Measurements from ENCODE around the gene PLSCR1. TPM values are rescaled to one million over a fixed set of nuclear protein-coding genes. Genes with fewer than 3 reads are reported as not detected.

The PLSCR1 gene
- total and polyA plus RNA-seq, 9 of the 15 experiments (the other 6 are each of a cell fraction or from before 2014, with no cell fraction given): 40.6 to 122 (median 69.1) TPM

DNA sequence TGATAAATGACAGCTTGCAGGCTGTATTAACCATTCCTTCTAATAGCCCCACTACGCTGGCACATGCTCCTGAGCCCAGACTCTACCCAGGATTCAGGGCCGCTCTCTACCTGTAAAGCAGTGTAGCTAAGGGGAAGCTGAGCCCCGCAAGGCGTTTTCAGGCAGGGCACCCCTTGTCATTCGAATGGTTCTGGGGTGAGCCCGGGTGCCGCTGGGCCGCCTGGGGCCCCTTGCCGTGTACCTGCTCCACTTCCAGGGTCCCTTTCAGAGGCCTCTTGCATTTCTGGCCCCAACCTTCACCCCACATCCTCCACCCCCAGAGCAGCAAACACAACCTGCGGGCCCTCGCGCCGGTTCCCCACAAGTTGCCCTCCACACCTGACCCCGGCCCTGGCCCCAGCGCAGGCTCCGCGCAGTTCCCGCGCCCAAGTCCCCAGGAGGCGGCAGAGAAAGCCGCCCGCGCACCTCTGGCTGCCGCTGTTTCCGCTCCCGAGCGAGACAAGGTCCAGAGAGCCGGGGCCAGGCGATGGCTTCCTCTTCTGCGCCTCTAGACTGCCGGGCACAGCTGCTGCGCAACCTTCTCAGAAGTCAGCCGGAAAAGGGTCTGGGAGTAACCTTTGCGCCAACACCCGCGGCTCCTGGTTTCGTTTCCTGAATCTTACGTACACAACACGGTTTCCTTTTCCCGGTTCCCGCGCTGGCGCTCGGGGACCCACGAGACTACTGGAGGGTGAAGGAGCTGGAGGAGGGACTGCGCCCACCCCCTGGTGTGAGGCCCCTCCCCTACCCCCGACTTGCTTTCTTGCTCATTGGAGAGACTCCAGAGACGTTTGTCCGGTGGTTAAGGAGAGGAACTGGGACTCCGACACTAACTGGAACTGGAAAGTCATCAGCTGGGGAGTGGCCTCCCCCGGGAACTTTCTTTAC, at the start of gene PLSCR1 (continued):
- TF ChIP-seq, protein P1, sequence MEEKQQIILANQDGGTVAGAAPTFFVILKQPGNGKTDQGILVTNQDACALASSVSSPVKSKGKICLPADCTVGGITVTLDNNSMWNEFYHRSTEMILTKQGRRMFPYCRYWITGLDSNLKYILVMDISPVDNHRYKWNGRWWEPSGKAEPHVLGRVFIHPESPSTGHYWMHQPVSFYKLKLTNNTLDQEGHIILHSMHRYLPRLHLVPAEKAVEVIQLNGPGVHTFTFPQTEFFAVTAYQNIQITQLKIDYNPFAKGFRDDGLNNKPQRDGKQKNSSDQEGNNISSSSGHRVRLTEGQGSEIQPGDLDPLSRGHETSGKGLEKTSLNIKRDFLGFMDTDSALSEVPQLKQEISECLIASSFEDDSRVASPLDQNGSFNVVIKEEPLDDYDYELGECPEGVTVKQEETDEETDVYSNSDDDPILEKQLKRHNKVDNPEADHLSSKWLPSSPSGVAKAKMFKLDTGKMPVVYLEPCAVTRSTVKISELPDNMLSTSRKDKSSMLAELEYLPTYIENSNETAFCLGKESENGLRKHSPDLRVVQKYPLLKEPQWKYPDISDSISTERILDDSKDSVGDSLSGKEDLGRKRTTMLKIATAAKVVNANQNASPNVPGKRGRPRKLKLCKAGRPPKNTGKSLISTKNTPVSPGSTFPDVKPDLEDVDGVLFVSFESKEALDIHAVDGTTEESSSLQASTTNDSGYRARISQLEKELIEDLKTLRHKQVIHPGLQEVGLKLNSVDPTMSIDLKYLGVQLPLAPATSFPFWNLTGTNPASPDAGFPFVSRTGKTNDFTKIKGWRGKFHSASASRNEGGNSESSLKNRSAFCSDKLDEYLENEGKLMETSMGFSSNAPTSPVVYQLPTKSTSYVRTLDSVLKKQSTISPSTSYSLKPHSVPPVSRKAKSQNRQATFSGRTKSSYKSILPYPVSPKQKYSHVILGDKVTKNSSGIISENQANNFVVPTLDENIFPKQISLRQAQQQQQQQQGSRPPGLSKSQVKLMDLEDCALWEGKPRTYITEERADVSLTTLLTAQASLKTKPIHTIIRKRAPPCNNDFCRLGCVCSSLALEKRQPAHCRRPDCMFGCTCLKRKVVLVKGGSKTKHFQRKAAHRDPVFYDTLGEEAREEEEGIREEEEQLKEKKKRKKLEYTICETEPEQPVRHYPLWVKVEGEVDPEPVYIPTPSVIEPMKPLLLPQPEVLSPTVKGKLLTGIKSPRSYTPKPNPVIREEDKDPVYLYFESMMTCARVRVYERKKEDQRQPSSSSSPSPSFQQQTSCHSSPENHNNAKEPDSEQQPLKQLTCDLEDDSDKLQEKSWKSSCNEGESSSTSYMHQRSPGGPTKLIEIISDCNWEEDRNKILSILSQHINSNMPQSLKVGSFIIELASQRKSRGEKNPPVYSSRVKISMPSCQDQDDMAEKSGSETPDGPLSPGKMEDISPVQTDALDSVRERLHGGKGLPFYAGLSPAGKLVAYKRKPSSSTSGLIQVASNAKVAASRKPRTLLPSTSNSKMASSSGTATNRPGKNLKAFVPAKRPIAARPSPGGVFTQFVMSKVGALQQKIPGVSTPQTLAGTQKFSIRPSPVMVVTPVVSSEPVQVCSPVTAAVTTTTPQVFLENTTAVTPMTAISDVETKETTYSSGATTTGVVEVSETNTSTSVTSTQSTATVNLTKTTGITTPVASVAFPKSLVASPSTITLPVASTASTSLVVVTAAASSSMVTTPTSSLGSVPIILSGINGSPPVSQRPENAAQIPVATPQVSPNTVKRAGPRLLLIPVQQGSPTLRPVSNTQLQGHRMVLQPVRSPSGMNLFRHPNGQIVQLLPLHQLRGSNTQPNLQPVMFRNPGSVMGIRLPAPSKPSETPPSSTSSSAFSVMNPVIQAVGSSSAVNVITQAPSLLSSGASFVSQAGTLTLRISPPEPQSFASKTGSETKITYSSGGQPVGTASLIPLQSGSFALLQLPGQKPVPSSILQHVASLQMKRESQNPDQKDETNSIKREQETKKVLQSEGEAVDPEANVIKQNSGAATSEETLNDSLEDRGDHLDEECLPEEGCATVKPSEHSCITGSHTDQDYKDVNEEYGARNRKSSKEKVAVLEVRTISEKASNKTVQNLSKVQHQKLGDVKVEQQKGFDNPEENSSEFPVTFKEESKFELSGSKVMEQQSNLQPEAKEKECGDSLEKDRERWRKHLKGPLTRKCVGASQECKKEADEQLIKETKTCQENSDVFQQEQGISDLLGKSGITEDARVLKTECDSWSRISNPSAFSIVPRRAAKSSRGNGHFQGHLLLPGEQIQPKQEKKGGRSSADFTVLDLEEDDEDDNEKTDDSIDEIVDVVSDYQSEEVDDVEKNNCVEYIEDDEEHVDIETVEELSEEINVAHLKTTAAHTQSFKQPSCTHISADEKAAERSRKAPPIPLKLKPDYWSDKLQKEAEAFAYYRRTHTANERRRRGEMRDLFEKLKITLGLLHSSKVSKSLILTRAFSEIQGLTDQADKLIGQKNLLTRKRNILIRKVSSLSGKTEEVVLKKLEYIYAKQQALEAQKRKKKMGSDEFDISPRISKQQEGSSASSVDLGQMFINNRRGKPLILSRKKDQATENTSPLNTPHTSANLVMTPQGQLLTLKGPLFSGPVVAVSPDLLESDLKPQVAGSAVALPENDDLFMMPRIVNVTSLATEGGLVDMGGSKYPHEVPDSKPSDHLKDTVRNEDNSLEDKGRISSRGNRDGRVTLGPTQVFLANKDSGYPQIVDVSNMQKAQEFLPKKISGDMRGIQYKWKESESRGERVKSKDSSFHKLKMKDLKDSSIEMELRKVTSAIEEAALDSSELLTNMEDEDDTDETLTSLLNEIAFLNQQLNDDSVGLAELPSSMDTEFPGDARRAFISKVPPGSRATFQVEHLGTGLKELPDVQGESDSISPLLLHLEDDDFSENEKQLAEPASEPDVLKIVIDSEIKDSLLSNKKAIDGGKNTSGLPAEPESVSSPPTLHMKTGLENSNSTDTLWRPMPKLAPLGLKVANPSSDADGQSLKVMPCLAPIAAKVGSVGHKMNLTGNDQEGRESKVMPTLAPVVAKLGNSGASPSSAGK (IDR thresholded peaks at IDR 0.05): peak; percentile 38; the same call in 1 of the 2 replicates
- TF ChIP-seq, protein P2, sequence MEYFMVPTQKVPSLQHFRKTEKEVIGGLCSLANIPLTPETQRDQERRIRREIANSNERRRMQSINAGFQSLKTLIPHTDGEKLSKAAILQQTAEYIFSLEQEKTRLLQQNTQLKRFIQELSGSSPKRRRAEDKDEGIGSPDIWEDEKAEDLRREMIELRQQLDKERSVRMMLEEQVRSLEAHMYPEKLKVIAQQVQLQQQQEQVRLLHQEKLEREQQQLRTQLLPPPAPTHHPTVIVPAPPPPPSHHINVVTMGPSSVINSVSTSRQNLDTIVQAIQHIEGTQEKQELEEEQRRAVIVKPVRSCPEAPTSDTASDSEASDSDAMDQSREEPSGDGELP (CRISPR knock-in tag; IDR thresholded peaks at IDR 0.05; ENCODE audit: borderline replicate concordance): peak; percentile 85
- peak; percentile 80 for TF ChIP-seq TAF1 (IDR thresholded peaks at IDR 0.05; ENCODE audit: control insufficient read depth, extremely low read depth, insufficient read depth, low read length, severe bottlenecking)
- TF ChIP-seq ELF4 (CRISPR knock-in tag; IDR thresholded peaks at IDR 0.05): no peak
- TF ChIP-seq ZNF24 (IDR thresholded peaks at IDR 0.05): peak; percentile 93
- peak; percentile 74 for TF ChIP-seq PHF8 (IDR thresholded peaks at IDR 0.05; ENCODE audit: borderline replicate concordance, low read length)
- TF ChIP-seq PRMT5 (CRISPR knock-in tag; IDR thresholded peaks at IDR 0.05): no peak
- TF ChIP-seq GATAD2B (IDR thresholded peaks at IDR 0.05; ENCODE audit: borderline replicate concordance): no peak
- TF ChIP-seq, protein P3, sequence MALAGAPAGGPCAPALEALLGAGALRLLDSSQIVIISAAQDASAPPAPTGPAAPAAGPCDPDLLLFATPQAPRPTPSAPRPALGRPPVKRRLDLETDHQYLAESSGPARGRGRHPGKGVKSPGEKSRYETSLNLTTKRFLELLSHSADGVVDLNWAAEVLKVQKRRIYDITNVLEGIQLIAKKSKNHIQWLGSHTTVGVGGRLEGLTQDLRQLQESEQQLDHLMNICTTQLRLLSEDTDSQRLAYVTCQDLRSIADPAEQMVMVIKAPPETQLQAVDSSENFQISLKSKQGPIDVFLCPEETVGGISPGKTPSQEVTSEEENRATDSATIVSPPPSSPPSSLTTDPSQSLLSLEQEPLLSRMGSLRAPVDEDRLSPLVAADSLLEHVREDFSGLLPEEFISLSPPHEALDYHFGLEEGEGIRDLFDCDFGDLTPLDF (CRISPR knock-in tag; IDR thresholded peaks at IDR 0.05): 0 out of 2 replicates have a peak, but pooled peaks have one; percentile 43
- TF ChIP-seq, protein P4, sequence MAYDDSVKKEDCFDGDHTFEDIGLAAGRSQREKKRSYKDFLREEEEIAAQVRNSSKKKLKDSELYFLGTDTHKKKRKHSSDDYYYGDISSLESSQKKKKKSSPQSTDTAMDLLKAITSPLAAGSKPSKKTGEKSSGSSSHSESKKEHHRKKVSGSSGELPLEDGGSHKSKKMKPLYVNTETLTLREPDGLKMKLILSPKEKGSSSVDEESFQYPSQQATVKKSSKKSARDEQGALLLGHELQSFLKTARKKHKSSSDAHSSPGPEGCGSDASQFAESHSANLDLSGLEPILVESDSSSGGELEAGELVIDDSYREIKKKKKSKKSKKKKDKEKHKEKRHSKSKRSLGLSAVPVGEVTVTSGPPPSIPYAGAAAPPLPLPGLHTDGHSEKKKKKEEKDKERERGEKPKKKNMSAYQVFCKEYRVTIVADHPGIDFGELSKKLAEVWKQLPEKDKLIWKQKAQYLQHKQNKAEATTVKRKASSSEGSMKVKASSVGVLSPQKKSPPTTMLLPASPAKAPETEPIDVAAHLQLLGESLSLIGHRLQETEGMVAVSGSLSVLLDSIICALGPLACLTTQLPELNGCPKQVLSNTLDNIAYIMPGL (CRISPR knock-in tag; IDR thresholded peaks at IDR 0.05): no peak

Measured in K562 (cell line).